T follicular helper cell (primary cell): ENCODE results near the gene SERPINF2.
"Not testable (repeated sequence)": the region's sequence is repeated elsewhere in the genome, so short reads cannot be mapped to it uniquely, and the experiment has no call there.

Source experiments
- DNase-seq: peaks from one replicate; pipeline ENCODE4 v3.0.0-alpha.2; 2020; ENCODE audit warnings: low read depth

The SERPINF2 gene

GRCh38 chr17:1735418-1735817 is 7.3 kb upstream of the SERPINF2 start:
- DNase-seq: no peak

DNA sequence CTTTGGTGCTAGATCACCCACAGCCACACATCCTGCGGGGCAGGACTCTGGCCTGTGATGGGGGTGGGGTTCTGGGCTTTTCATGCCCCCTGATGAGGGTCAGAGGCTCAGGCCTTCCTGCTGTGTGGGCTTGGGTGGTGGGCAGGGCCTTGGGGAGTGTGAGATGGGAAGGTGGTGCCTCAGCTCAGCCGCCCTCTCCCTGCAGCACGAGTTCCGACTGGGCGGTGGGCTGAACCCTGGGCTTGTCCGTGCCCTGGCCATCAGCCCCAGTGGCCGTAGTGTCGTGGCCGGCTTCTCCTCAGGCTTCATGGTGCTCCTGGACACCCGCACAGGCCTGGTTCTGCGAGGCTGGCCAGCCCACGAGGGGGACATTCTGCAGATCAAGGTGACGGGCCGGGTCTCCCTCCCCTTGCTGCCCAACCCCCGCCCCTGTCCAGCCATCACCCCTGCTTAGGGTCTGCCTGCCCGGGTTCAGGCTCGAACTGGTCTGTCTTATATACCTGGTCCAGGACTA is 6.8 kb upstream of the SERPINF2 start:
- no peak for DNase-seq

DNA sequence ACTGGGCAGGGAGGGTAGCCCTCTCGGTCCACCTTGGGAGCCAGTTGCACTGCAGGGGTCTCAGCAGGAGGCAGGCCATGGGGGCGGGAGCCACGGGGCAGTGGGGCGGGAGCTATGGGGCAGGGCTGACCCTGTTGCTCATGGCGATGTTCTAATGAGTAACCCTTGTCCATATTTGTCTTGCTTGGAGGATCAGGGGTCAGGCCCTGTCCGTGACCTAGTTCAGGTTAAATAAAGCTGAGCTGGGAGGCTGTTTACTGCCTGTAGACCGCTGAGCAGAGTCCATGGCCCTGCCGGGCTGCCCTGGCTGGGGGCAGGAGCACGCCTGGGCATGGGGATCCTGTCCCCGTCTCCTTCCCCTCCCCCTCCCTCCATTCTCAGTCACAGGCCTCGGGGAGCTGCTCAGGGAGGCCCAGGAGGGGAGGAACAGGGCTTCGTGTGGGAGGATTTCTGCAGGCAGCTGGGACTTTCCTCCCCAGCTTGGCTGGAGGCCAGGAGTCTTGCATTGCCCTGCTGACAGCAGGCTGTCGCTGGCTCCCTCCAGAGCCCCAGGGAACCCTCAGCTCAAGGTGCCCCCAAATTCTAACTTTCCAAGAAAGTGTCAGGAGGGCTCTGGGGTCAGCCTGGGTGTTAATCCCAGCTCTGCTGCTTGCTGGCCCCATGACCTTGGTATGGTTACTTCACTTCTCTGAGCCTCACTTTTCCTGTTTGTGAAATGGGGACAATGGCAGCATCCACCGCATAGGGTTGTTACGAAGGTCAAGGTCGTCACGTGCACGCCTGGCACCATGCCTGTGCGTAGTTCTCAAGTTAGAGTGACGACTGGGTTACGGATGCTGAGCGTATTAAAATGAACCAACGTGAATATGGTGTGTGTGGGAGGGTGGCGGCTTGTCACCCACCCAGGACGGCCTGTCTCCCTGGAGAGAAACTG is 6.1 kb upstream of the SERPINF2 start:
- no peak for DNase-seq

- no peak for DNase-seq
Observed at GRCh38 chr17:1737531-1738291, 5.0 kb upstream of the SERPINF2 start.

GRCh38 chr17:1741899-1742298 is 772 bp upstream of the SERPINF2 start:
- not testable (repeated sequence) for DNase-seq

DNA sequence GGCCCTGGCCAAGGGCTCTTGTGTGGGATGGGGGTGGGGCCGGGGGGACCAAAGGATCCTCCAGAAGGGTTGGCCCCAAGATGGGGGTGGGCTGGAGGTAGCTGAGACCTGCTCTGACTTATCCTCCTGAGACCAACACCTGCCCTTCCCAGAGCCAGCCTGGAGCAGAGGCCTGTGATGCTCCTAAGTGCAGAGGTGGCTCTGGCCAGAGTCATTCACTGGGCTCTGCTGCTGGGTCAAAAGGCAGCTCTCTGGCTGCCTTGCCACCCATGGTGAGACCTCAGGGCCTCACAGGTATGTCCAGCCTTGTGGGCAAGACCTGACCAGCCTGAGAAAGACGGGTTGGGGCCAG is 393 bp downstream of the SERPINF2 start:
- DNase-seq: no peak

DNA sequence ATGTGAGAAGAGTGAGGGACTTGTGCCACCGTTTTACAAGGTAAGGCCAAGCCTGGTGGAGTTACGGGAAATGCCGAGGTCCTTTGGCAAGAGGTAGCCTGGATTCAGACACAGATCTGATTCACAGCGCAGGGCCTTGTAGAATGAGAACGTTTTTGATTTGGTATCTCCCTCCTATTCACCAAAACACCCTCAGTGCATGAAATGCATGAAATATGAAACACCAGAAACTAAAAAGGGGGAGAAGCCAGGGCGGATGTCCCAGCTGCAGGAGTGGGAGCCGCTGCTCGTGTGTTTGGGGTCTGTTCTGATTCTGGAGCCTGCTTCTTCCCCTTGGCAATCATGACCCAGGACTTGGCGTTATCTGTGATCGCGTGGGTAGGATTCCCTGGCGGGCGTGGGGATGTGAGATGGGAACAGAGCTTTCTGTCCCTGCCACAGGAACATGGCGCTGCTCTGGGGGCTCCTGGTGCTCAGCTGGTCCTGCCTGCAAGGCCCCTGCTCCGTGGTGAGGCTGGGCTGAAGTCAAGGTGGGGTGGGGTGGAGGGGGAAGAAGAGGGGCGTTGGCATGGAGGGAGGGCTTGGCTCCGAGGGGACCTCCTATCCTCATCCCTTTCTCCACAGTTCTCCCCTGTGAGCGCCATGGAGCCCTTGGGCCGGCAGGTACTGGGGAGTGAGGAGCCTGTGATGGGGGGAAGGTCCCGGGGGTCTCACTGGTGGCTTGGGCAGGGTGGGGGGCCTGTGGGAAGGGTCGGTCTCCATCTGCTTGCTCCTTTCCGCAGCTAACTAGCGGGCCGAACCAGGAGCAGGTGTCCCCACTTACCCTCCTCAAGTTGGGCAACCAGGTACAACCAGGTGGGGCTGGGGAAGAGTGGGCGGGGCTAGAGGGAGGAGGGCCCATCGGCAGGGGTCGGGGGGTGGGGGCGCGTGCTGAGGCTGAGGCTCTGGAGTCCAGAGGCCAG is 2.2 kb downstream of the SERPINF2 start:
- DNase-seq: no peak

- DNase-seq: no peak
Observed at GRCh38 chr17:1745513-1746020, 2.9 kb downstream of the SERPINF2 start.

DNA sequence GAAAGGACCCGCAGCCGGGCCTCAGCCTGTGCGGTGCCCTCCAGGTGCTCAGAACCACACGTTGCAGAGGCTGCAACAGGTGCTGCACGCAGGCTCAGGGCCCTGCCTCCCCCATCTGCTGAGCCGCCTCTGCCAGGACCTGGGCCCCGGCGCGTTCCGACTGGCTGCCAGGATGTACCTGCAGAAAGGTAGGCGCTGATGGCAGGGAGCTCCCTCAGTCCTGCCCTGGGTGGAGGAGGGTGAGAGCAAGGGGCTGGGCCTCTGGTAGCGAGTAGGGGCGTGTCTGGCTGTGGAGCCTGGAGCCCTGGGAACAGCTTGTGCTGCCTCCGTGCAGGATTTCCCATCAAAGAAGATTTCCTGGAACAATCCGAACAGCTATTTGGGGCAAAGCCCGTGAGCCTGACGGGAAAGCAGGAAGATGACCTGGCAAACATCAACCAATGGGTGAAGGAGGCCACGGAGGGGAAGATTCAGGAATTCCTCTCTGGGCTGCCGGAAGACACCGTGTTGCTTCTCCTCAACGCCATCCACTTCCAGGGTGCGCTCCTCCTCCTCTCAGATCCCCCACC is 4.4 kb downstream of the SERPINF2 start:
- no peak for DNase-seq

GRCh38 chr17:1750628-1751027 is 8.0 kb downstream of the SERPINF2 start:
- no peak for DNase-seq

GRCh38 chr17:1752425-1753262 is 10.0 kb downstream of the SERPINF2 start:
- no peak for DNase-seq

- no peak for DNase-seq
Observed at GRCh38 chr17:1753767-1754429, 11.2 kb downstream of the SERPINF2 start.

DNA sequence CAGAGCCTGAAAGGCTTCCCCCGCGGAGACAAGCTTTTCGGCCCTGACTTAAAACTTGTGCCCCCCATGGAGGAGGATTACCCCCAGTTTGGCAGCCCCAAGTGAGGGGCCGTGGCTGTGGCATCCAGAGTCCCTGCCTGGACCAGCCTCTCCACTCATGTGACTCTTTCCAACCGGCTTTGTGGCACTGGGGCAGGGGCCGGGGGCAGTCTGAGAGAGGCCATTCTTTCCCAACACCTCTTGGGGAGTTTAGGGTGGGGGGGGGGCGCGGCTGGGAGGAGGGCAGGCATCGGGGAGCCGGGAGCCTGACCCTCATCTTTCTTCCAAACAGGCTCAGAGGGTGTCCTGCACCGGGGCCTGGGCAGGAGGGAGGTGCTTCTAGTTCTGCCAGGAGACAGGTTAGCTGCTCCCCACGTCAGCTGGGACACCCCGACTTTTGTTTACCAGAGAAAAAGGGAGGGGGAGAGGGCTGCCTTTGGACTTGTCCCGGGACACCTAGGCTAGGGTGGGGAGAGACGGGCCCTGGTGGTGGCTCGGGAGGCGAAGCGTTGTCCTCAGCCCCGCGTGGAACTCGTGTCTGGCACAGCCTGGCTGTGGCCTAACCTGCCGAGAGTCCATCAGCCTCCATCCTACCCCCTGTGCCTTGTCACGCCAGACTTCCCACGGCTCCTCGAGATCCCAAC is 11.9 kb downstream of the SERPINF2 start:
- no peak for DNase-seq

- no peak for DNase-seq
Observed at GRCh38 chr17:1755252-1755826, 12.7 kb downstream of the SERPINF2 start.

DNA sequence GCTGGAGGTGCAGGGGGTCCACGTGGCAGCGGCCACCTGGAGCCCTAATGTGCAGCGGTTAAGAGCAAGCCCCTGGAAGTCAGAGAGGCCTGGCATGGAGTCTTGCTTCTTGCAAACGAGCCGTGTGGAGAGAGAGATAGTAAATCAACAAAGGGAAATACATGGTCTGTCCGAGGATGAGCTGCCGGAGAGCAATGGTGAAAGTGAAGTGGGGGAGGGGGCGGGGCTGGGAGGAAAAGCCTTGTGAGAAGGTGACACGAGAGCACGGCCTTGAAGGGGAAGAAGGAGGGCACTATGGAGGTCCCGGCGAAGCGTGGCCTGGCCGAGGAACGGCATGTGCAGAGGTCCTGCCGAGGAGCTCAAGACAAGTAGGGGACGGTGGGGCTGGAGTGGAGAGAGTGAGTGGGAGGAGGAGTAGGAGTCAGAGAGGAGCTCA is 13.2 kb downstream of the SERPINF2 start:
- no peak for DNase-seq

DNA sequence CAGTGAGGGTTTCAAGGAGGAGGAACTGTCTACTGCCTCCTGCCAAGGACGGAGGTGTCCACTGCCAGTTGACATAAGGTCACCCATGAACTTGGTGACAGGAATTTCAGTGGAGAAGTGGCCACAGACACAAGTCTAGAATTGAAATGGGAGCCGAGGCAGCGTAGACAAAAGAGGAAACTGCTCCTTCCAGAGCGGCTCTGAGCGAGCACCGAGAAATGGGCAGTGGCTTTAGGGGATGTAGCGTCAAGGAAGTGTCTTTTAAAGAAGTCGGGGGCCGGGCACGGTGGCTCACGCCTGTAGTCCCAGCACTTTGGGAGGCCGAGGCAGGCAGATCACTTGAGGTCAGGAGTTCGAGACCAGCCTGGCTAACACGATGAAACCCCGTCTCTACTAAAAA is 16.1 kb downstream of the SERPINF2 start:
- DNase-seq: no peak

- DNase-seq: no peak
Observed at GRCh38 chr17:1759529-1759928, 16.9 kb downstream of the SERPINF2 start.

DNA sequence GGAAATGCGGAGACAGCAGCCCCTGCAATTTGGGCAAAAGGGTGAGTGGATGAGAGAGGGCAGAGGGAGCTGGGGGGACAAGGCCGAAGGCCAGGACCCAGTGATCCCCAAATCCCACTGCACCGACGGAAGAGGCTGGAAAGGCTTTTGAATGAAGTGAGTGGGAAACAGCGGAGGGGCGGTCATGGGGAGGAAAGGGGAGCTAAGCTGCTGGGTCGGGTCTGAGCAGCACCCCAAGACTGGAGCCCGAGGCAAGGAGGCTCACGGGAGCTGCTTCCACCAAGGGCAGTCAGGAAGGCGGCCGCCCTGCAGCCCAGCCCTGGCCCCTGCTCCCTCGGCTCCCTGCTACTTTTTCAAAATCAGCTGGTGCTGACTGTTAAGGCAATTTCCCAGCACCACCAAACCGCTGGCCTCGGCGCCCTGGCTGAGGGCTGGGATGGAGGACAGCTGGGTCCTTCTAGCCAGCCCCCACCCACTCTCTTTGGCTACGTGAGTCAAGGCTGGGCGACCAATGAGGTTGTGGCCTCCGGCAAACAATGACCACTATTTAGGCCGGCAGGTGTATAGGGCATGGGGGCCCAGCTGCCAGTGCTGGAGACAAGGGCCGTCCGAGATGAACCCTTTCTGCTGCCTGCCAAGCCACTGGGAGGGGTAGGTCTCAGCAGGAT is 19.7 kb downstream of the SERPINF2 start:
- no peak for DNase-seq
